ENCODE measurements around the gene IL1R1.

Gene IL1R1, protein sequence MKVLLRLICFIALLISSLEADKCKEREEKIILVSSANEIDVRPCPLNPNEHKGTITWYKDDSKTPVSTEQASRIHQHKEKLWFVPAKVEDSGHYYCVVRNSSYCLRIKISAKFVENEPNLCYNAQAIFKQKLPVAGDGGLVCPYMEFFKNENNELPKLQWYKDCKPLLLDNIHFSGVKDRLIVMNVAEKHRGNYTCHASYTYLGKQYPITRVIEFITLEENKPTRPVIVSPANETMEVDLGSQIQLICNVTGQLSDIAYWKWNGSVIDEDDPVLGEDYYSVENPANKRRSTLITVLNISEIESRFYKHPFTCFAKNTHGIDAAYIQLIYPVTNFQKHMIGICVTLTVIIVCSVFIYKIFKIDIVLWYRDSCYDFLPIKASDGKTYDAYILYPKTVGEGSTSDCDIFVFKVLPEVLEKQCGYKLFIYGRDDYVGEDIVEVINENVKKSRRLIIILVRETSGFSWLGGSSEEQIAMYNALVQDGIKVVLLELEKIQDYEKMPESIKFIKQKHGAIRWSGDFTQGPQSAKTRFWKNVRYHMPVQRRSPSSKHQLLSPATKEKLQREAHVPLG

DNA sequence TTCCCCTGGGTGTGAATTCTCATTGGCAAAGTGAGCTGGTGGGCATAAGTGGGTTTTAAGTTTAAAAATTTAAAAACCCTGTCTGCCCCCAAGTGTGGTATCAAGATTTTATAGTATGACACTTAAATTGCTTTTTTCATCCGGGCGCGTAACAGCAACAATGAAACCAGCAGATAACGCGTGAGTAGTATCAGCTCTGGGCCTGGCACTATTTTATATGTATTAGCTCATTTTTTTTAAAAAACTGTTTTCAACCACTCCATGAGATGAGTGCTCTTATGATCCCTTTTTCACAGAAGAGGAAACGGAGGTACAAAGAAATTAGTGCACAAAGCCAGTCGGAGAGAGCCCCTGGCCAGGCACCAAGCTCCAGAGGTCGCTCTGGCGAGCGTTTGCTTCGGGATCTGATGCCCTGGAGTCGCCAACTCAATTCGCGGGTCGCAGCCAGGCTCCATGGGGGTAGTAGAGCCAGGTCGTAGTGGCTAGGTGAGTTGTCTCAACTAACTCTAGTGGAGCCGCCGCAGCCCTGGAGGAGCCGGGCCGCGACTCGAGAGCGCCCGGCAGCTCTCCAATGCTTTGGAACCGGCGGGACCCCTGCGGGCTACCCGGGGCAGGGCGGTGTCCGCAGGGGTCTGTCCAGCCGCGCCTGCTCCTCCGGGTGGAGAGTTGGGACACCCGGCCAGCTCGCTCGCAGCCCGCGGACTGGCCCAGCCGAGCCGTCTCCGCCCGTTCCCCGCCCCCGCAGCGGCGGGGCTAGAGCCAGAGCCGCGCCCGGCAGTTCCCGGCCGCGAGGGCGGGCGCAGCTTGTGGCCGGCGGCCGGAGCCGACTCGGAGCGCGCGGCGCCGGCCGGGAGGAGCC is at the start of gene IL1R1:
Gene IL1R1, plus strand, starts transcription at position 777 of the 859 bp plus-strand sequence. CDS start 14,979 bp downstream, outside the sequence.
- DNase-seq (ENCODE audit: low spot score), result peak; percentile 67
- CTCF ChIA-PET, result interaction anchor here (0.5 to 1.3 kb wide), 4 partner anchors 99 to 1936 kb away, joined by 3 to 5 read pairs (median 3); no protein-coding TSS in a partner anchor
- H3K27ac ChIP-seq, result peak within 1 kb of the TSS; percentile 44
- TF ChIP-seq, protein P1, sequence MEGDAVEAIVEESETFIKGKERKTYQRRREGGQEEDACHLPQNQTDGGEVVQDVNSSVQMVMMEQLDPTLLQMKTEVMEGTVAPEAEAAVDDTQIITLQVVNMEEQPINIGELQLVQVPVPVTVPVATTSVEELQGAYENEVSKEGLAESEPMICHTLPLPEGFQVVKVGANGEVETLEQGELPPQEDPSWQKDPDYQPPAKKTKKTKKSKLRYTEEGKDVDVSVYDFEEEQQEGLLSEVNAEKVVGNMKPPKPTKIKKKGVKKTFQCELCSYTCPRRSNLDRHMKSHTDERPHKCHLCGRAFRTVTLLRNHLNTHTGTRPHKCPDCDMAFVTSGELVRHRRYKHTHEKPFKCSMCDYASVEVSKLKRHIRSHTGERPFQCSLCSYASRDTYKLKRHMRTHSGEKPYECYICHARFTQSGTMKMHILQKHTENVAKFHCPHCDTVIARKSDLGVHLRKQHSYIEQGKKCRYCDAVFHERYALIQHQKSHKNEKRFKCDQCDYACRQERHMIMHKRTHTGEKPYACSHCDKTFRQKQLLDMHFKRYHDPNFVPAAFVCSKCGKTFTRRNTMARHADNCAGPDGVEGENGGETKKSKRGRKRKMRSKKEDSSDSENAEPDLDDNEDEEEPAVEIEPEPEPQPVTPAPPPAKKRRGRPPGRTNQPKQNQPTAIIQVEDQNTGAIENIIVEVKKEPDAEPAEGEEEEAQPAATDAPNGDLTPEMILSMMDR (conservative IDR thresholded peaks at IDR 0.05; ENCODE audit: low read depth), result no peak
- POLR2A ChIA-PET (ENCODE audit: low non-redundant PET), result interaction anchor here (0.5 to 0.7 kb wide), 4 partner anchors 11 to 101 kb away, joined by 3 to 6 read pairs (median 4); no protein-coding TSS in a partner anchor

DNA sequence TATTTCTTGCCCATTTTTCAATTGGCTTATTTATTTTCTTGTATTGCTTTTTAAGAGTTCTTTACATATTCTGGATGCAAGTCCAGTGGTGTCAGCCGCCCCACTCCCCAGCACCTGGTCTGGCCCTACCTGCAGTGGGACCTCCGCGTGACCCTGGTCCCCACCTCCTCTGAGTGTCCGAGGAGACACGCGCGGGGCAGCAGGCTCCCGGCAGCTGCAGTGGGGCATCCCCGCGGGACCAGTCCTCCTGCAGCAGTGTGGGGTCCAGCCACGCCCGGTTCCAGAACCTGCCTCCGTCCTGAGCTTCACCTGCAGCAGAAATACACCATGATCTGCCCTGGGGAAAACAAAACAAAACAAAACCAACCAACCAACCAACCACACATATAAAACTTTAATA is 48.9 kb upstream of the IL1R1 start:
- no peak overlapping the region for H3K27ac ChIP-seq
- CTCF ChIA-PET, result no interaction called here

DNA sequence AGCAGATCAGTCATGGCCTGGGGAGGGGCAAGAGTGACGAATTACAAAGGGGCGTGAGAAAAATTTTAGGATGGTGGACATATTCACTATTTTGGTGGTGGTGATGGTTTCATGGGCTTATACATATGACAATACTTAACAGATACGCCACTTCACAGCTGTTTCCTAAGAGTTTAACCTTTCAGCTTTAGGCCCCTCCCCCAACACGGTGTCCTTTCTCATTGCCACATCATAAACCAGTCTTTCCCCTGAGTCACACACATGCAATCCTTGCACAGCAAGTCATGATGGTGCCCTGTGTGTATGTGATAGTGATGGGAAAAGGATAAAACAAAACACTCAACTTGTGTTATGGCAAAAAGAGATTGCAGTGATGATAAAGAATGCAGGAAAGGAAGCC is 47.6 kb upstream of the IL1R1 start:
- ChIA-PET POLR2A (ENCODE audit: low non-redundant PET) (no interaction called here), CTCF (no interaction called here)
- DNase-seq (ENCODE audit: low spot score), result peak; percentile 59
- no peak overlapping the region for H3K27ac ChIP-seq
- TF ChIP-seq, protein P1 (conservative IDR thresholded peaks at IDR 0.05; ENCODE audit: low read depth), result no peak

More for the DNA sequence above, 48.9 kb upstream of the IL1R1 start:
- no peak for DNase-seq (ENCODE audit: low spot score)
- TF ChIP-seq, protein P1 (conservative IDR thresholded peaks at IDR 0.05; ENCODE audit: low read depth), result no peak
- POLR2A ChIA-PET (ENCODE audit: low non-redundant PET), result no interaction called here

DNA sequence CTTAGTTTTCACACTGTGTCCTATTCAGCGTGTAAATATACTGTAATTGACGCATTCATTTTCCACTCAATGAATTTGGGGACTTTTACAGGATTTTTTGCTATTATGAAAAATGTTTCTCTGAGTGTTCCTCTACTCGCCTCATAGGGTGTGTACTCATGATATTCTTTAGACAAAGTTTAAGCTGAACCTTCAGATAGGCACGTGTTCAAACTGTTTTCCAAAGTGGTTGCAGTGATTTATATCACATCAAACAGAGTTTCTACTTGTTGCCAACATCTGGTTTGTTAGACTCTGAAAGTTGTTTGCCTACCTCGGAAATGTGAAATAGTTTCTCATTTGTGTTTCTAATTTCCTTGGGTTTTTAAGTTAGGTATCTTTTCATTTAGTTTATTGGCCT is 46.4 kb upstream of the IL1R1 start:
- TF ChIP-seq, protein P1 (conservative IDR thresholded peaks at IDR 0.05; ENCODE audit: low read depth), result no peak
- ChIA-PET POLR2A (ENCODE audit: low non-redundant PET) (no interaction called here), CTCF (no interaction called here)
- DNase-seq (ENCODE audit: low spot score), result no peak
- no peak overlapping the region for H3K27ac ChIP-seq

DNA sequence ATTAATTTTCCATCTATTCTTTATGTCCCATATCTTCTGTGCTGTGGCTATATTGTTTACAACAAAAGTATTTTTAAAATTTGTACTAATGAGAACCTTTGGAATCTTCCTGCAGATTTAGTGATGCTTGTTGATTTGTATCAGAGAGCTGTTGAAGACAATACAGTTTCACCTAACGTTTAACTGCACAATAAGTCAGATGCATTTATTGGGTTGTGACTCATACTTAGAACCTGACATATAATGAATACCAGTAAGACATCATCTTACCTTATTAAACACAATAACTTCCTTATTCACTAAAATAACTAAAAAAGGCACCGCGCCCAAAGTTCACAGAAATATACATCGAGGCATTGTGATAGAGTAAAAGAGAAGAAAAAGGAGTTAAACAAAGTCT is 43.8 kb upstream of the IL1R1 start:
- no peak overlapping the region for H3K27ac ChIP-seq
- ChIA-PET CTCF (no interaction called here), POLR2A (ENCODE audit: low non-redundant PET) (no interaction called here)
- no peak for DNase-seq (ENCODE audit: low spot score)
- TF ChIP-seq, protein P1 (conservative IDR thresholded peaks at IDR 0.05; ENCODE audit: low read depth), result no peak
